Right atrium auricular region (tissue), 2 donors: ENCODE results near the gene P3H1. TPM values are rescaled to one million over a fixed set of nuclear protein-coding genes. Genes with fewer than 3 reads are reported as not detected.
"Not testable (repeated sequence)": the region's sequence is repeated elsewhere in the genome, so short reads cannot be mapped to it uniquely, and the experiment has no call there.

ENCODE experiments used
- DNase-seq: peaks from one replicate; pipeline ENCODE4 v3.0.0-alpha.2; 2019; ENCODE audit warnings: low spot score
- H3K27ac ChIP-seq, 2 donors: fragments of 200-600 bp; sonication (generic); 1 replicate in 1 of 2; 2 replicates in 1 of 2; pipeline ENCODE4 v1.5.1; 2016 to 2019
- H3K27me3 ChIP-seq, 2 donors: fragments of 200-600 bp; sonication (generic); one replicate each; pipeline versions ENCODE4 v1.5.1 to v1.6.0; 2017 to 2019
- H3K36me3 ChIP-seq: fragments of 200-600 bp; sonication (generic); one replicate; pipeline ENCODE4 v1.5.1; 2016
- H3K4me1 ChIP-seq, 2 donors: fragments of 200-600 bp; sonication (generic); one replicate each; pipeline versions ENCODE4 v1.5.1 to v1.6.0; 2017 to 2019
- H3K4me3 ChIP-seq, 2 donors: fragments of 200-600 bp; sonication (generic); 1 replicate in 1 of 2; 2 replicates in 1 of 2; pipeline ENCODE4 v1.5.1; 2017 to 2019; ENCODE audit warnings: mild to moderate bottlenecking in 1 of 2, moderate library complexity in 1 of 2
- H3K9me3 ChIP-seq, 2 donors: fragments of 200-600 bp; sonication (generic); one replicate each; pipeline ENCODE4 v1.5.1; 2019
- total RNA-seq, 2 donors: library from RNA; depleted of rRNA; stranded (reverse); fragments of >200 nt; gene quantifications; one replicate each; pipeline ENCODE4 v1.1.0, GENCODE V29; 2016
- TF ChIP-seq, protein P1 (sequence below), 2 donors: fragments of 200-600 bp; sonication (generic); IDR thresholded peaks; one replicate each; pipeline ENCODE4 v1.5.1; 2019; ENCODE audit warnings: antibody characterized with exemption in 2 of 2

The P3H1 gene
- total RNA-seq, 2 donors from 2014 or later = 11.3 to 15.6 TPM

DNA sequence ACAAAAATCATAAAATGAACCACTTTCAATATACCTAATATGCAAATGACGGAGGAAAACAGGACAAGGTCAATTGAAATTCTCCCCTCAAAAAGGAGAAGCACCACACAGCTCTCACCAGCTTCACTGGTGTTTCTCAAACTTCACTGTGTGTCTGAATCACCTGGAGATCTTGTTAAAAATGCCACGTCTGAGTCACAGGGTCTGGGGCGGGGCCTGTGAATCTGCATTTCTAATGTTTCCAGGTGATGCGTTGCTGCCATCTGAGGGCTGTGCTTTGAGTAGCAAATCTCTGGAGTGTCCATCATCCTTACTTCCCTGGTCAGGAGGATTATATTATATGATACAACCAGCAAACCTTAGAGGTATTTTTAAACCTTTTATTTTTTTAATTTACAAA is 35.8 kb downstream of the P3H1 start:
- peak; percentile 21 for DNase-seq
- no peaks in the 10 kb centered on the region for H3K27me3 ChIP-seq
- H3K36me3 ChIP-seq = no peaks in the 10 kb centered on the region
- no peak overlapping the region for H3K27ac ChIP-seq
- no peaks in the 10 kb centered on the region for H3K9me3 ChIP-seq
- no peak overlapping the region for H3K4me3 ChIP-seq
- H3K4me1 ChIP-seq = no peaks in the 10 kb centered on the region
- TF ChIP-seq, protein P1, sequence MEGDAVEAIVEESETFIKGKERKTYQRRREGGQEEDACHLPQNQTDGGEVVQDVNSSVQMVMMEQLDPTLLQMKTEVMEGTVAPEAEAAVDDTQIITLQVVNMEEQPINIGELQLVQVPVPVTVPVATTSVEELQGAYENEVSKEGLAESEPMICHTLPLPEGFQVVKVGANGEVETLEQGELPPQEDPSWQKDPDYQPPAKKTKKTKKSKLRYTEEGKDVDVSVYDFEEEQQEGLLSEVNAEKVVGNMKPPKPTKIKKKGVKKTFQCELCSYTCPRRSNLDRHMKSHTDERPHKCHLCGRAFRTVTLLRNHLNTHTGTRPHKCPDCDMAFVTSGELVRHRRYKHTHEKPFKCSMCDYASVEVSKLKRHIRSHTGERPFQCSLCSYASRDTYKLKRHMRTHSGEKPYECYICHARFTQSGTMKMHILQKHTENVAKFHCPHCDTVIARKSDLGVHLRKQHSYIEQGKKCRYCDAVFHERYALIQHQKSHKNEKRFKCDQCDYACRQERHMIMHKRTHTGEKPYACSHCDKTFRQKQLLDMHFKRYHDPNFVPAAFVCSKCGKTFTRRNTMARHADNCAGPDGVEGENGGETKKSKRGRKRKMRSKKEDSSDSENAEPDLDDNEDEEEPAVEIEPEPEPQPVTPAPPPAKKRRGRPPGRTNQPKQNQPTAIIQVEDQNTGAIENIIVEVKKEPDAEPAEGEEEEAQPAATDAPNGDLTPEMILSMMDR (IDR thresholded peaks at IDR 0.05) = no peak

- TF ChIP-seq, protein P1 (IDR thresholded peaks at IDR 0.05) = no peak
These were observed 36.8 kb downstream of the P3H1 start for GRCh38 chr1:42730002-42730401.

DNA sequence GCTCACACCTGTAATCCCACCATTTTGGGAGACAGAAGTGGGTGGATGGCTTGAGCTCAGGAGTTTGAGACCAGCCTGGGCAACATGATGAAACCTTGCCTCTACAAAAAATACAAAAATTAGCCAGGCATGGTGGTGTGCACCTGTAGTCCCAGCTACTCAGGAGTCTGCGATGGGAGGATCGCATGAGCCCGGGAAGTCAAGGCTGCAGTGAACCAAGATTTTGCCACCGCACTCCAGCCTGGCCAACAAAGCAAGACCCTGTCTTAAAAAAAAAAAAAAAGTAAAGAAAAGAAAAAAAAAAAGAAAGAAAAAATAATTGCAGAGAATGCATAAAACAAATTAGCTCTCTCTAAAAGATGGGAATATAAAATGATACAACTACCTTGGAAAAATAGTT is 41.0 kb downstream of the P3H1 start:
- not testable (repeated sequence) for H3K4me1 ChIP-seq, H3K36me3 ChIP-seq, H3K9me3 ChIP-seq, H3K4me3 ChIP-seq, H3K27ac ChIP-seq, H3K27me3 ChIP-seq
- DNase-seq = peak; percentile 1

More at GRCh38 chr1:42730002-42730401, 36.8 kb downstream of the P3H1 start:
- H3K27me3 ChIP-seq = no peaks in the 10 kb centered on the region
- H3K4me3 ChIP-seq = no peak overlapping the region
- no peaks in the 10 kb centered on the region for H3K36me3 ChIP-seq
- no peak overlapping the region for H3K27ac ChIP-seq
- H3K4me1 ChIP-seq = no peaks in the 10 kb centered on the region
- no peak for DNase-seq
- H3K9me3 ChIP-seq = no peaks in the 10 kb centered on the region

GRCh38 chr1:42723511-42723910 is 43.3 kb downstream of the P3H1 start:
- H3K4me3 ChIP-seq = no peak overlapping the region
- H3K27me3 ChIP-seq = no peaks in the 10 kb centered on the region
- H3K9me3 ChIP-seq = no peaks in the 10 kb centered on the region
- H3K27ac ChIP-seq = no peak overlapping the region
- H3K4me1 ChIP-seq = no peaks in the 10 kb centered on the region
- TF ChIP-seq, protein P1 (IDR thresholded peaks at IDR 0.05) = no peak
- no peaks in the 10 kb centered on the region for H3K36me3 ChIP-seq
- no peak for DNase-seq

GRCh38 chr1:42722403-42722802 is 44.4 kb downstream of the P3H1 start:
- H3K9me3 ChIP-seq, DNase-seq, H3K4me3 ChIP-seq, H3K4me1 ChIP-seq, H3K27ac ChIP-seq, H3K36me3 ChIP-seq, H3K27me3 ChIP-seq: not testable (repeated sequence)

- DNase-seq = no peak
- no peaks in the 10 kb centered on the region for H3K4me1 ChIP-seq
- no peaks in the 10 kb centered on the region for H3K9me3 ChIP-seq
- no peaks in the 10 kb centered on the region for H3K27me3 ChIP-seq
- TF ChIP-seq, protein P1 (IDR thresholded peaks at IDR 0.05) = no peak
- no peak overlapping the region for H3K4me3 ChIP-seq
- no peaks in the 10 kb centered on the region for H3K36me3 ChIP-seq
- H3K27ac ChIP-seq = no peak overlapping the region
These were observed 44.9 kb downstream of the P3H1 start for GRCh38 chr1:42721926-42722325.

GRCh38 chr1:42720868-42721267 is 46.0 kb downstream of the P3H1 start:
- Histone ChIP-seq H3K4me1 (no peaks in the 10 kb centered on the region), H3K36me3 (peaks cover 2% of the 10 kb centered on the region), H3K27me3 (no peaks in the 10 kb centered on the region), H3K27ac (no peak overlapping the region), H3K4me3 (no peak overlapping the region), H3K9me3 (no peaks in the 10 kb centered on the region)
- TF ChIP-seq, protein P1 (IDR thresholded peaks at IDR 0.05) = no peak
- DNase-seq = no peak

- DNase-seq, H3K27ac ChIP-seq, H3K4me1 ChIP-seq, H3K27me3 ChIP-seq, H3K4me3 ChIP-seq: not testable (repeated sequence)
- peaks cover 4 to 16% of the 10 kb centered on the region in 2 donors for H3K9me3 ChIP-seq
- H3K36me3 ChIP-seq = peaks cover 39% of the 10 kb centered on the region
These were observed 52.4 kb downstream of the P3H1 start for GRCh38 chr1:42714441-42714840.
